ENCODE data around the gene ALG3. TPM values are rescaled to one million over a fixed set of nuclear protein-coding genes. Genes with fewer than 3 reads are reported as not detected.

ALG3 gene
- 64.2 and 67.1 TPM in 2 replicates for total RNA-seq

DNA sequence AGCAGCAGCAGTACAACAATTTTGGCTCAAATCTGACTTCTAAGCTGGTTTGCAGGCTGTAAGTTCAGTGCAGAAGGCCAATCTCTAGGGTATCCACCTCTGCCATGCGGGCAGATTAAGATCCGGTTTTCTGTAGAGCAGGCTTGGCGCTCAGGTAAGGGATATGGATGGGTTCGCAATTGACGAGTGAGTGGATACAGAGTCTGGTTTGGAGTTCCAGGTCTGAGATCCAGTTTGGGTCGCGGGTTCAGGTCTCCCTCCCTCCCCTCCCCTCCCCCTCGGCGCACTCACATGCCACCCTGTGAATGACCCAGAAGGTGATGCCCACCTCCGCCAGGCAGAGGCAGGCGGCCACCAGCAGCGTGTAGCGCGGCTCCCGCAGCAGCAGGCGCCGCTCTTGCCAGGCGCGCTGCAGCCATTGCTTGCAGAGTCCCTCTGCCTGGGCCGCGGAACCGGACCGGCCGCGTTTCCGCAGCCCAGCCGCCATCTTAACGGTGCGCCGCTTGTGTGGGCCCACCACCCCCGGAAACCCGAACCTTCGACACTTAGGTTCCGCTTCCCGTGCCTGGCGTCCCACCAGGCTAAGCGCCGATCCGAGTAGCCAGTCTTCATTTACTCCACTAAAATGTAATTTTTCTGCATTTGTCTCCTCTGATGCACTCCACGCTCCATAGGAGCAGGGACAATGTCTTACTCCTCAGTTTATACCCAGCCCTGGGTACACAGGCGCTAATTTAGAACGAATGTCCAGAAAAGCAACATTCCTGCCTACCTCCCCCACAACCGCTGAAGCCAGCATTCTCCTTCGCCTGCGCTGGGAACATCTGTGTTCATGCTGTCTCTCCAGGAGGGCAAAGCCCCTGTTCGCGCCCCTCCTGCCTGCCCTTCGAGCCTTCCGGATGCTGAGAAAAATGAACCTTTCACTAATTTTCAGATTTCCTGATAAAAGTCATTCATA lies at the start of gene ALG3:
Gene ALG3 (minus strand): TSS at position 509 of the 958 bp plus-strand sequence. CDS start 22 bp downstream, at position 487.

DNA sequence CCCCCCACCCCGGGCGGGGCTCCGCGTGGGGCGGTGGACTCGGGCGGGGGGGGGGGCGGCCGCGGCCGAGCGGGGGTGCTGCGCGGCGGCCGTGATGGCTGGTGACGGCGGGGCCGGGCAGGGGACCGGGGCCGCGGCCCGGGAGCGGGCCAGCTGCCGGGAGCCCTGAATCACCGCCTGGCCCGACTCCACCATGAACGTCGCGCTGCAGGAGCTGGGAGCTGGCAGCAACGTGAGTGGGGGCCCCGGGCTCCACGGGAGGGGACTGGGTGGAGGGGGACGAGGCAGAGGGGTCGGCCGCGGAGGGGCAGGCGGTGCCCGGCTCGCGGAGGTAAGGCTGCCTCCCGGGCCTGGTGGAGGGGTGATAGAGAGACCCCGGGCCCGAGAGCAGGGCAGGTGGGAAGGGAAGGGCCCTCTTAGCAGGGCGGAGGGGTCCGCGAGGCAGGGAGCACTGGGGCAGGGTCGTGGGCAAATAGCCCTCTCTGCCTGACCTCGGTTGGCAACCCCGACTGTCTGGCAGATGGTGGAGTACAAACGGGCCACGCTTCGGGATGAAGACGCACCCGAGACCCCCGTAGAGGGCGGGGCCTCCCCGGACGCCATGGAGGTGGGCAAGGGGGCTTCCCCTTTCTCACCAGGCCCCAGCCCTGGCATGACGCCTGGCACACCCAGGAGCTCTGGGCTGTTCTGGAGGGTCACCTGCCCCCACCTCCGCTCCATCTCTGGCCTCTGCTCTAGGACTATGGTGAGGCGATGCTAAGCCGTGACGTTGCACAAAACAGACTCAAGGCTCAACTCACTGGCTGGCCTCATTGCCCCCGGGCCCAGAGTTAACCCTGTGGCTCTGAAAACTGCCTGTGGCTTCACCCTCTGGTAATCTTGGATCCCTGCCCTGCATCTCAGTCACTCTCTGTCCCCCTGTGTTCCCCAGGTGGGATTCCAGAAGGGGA lies 27.5 kb upstream of the ALG3 start, which contains the start of gene ECE2:
Gene ECE2 (plus strand): TSS at position 62 of the 950 bp plus-strand sequence. CDS start 132 bp downstream, at position 194.

DNA sequence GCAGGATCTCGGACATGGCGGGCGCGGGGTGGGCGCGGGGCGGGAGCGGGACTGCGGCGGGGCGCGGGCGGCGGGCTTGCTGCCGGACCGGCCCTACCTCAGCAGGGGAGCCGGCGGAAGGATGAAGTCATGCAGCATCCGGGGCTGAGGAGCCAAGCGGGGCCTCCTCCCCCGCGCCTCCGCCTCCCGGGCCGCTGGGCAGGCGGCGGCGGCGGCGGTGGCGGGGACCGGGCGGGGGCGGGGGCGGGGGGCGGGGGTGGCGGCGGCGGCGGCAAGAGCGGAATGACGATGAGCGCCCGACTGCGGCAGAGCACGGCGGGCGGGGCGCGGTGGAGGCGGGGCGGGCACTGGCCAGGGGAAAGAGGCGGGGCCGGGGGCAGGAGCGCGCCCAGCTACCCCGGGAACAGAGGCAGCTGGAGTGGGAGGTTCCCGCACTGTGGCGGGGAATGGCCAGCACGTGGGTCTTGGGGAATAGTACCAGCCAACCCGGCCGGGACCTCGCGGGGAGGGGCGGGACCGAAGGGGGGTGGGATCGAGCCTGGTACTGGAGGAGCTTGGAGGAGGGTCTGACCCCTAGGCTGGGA lies 12.6 kb upstream of the ALG3 start, which contains the start of gene CAMK2N2:
Gene CAMK2N2 (minus strand): TSS at position 284 of the 584 bp plus-strand sequence. CDS start 268 bp downstream, at position 16.

DNA sequence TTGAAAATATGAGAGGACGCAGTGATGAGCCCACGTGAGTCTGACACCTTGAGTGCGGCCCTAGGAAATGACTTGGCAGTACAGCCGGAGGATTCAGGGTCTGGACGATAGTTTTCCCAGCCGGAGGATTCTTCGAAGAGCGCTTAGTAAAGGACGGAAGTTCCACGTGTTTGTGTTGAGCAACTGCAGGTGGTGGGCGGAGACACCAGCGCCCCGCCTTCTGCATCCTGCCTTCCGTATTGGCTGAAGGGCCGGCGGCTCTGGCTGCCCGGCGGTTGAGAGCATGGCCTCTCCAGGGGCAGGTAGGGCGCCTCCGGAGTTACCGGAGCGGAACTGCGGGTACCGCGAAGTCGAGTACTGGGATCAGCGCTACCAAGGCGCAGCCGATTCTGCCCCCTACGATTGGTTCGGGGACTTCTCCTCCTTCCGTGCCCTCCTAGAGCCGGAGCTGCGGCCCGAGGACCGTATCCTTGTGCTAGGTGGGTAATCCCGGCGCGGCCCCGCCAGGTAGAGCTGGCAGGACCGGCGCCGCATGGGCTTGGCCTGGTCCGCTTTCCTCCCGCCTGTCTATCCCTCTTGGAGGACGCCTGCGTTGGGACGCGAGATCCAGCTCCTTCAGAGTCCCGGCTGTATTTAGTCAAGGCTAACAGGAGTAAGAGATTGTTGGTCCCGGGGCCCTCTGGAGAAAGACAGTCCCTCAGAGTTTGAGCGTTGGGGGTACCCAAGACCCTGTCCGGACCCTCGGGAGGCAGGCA lies 827 bp upstream of the ALG3 start, which contains the start of gene EEF1AKMT4:
Gene EEF1AKMT4 (plus strand): TSS at position 261 of the 755 bp plus-strand sequence. CDS start 23 bp downstream, at position 284.

DNA sequence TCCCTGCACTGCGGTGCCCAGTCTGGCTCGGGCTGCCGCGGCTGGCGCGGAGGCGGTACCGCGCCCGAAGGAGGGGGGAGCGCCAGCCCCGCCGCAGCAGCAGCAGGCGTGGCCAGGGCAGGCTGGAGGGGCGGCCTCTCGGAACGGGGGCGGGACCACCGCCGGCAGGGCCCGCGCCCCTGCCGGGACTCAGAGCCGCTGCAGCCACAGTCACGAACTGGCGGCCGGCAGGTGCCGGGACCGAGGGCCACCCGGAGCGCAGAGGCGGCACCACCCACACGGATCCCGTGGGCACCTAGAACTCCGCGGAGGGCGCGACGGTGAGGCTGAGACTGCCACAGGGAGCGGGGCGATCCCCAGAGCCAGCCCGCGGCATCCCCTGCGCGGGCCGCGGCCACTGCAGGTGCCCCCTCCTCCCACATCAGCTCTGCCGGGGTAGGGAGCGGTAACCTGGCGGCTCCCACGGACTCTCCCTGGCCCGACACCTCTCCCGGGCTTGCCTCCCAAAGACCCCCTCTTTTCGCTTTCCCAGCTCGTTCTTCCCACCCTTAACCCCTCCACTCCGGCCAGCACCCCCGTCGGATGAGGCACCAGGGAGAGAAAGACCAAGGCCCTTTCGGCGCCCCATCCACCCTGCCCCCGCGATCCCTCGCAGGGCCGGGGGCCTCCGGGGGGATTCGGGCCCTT lies 19.2 kb downstream of the ALG3 start, which contains the start of gene VWA5B2:
Gene VWA5B2 (plus strand): TSS at position 192 of the 687 bp plus-strand sequence. CDS start 944 bp downstream, outside the sequence.

Other genes starting within 250 kb of the ALG3 start
- 4.2 and 5.4 TPM in 2 replicates for gene ABCC5, start 231.1 kb downstream of the ALG3 start, total RNA-seq
- gene HTR3D, start 217.2 kb downstream of the ALG3 start, total RNA-seq = not detected in 2 replicates
- not detected in 2 replicates for gene HTR3C, start 195.9 kb downstream of the ALG3 start, total RNA-seq
- gene HTR3E, start 151.9 kb downstream of the ALG3 start, total RNA-seq = not detected in 2 replicates
- 35.0 and 38.8 TPM in 2 replicates for gene EIF2B5, start 113.6 kb downstream of the ALG3 start, total RNA-seq
- 17.8 and 24.8 TPM in 2 replicates for gene DVL3, start 93.6 kb downstream of the ALG3 start, total RNA-seq
- gene AP2M1, start 74.1 kb downstream of the ALG3 start, total RNA-seq = 414 and 432 TPM in 2 replicates
- 33.1 and 34.8 TPM in 2 replicates for gene ABCF3, start 62.8 kb downstream of the ALG3 start, total RNA-seq
- not detected in 2 replicates for gene VWA5B2, start 19.4 kb downstream of the ALG3 start, total RNA-seq
- 3.4 and 4.3 TPM in 2 replicates for gene EEF1AKMT4, start 710 bp upstream of the ALG3 start, total RNA-seq
- not detected in 2 replicates for gene CAMK2N2, start 12.6 kb upstream of the ALG3 start, total RNA-seq
- not detected in 2 replicates for gene ECE2, start 27.1 kb upstream of the ALG3 start, total RNA-seq
- gene PSMD2, start 50.3 kb upstream of the ALG3 start, total RNA-seq = 770 and 1,106 TPM in 2 replicates
- gene EIF4G1, start 65.6 kb upstream of the ALG3 start, total RNA-seq = 517 and 527 TPM in 2 replicates
- 34.4 and 48.5 TPM in 2 replicates for gene FAM131A, start 88.6 kb upstream of the ALG3 start, total RNA-seq
- 0.93 and 2.1 TPM in 2 replicates for gene CLCN2, start 112.6 kb upstream of the ALG3 start, total RNA-seq
- gene POLR2H, start 112.7 kb upstream of the ALG3 start, total RNA-seq = 86.7 and 105 TPM in 2 replicates
- gene THPO, start 129.2 kb upstream of the ALG3 start, total RNA-seq = not detected in 2 replicates
- 0.07 and 1.7 TPM in 2 replicates for gene CHRD, start 131.1 kb upstream of the ALG3 start, total RNA-seq

Data from mammary microvascular endothelial cell (primary cell).